ENCODE measurements around the gene PTPN14.
A peak's percentile ranks its signal among the peaks of the same experiment; 100 is the strongest.

The PTPN14 gene

GRCh38 chr1:214449371-214449770, 102.0 kb downstream of the PTPN14 start:
- DNase-seq = no peak

- no peak for DNase-seq
These were observed 102.9 kb downstream of the PTPN14 start for GRCh38 chr1:214448536-214448935.

DNA sequence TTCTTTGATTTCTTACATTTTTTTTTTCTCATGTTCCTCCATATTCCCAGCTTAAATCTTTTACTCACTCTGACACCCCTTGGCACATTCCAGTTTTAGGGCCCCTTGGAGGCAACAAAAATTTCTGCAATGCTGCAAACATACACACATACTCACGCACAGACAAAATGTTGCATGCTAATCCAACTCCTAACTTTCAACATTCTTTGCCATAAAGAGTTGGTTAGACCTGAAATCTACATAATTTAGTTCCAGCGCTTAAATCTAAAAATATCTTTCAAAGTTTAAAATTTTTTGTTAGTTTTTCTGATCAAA, 103.9 kb downstream of the PTPN14 start:
- DNase-seq = no peak

- DNase-seq = no peak
These were observed 104.4 kb downstream of the PTPN14 start for GRCh38 chr1:214446772-214447556.

DNA sequence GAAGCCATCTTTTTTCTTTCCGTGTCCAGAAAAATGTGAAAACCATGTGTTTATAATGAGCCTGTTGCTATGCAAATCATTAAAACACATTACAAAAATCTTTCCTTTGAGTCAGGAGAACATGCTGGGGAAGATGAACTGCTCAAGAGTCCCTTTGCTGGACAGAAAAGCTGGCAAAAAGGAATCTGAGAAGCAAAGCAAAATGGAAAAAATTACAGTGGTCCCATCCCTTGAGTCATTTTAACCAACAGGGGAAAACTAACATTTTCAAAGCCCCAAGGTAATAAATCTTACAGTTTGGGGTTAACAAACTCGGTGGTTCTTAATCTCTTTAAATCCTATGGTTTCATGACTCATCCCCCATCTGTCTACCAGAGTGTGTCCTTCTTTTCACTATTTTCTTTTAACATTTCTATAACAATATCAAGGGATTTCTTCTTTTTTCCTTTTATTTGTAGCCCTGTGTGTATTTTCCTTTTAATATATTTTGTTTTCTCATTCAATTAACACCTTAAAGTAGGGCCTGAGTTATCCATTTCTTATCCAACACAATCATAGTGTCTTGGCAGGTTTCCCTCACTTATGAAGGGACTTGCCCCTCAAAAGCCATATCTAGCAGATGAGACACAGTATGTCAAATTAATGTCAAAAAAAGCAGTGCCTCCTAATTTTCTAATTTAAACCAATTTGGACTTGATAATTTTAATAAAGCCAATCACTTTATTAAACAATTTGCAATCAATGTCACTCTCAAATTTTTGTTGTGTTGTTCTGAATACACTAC, 105.4 kb downstream of the PTPN14 start:
- DNase-seq = no peak

- no peak for DNase-seq
These were observed 106.2 kb downstream of the PTPN14 start for GRCh38 chr1:214445199-214445598.

DNA sequence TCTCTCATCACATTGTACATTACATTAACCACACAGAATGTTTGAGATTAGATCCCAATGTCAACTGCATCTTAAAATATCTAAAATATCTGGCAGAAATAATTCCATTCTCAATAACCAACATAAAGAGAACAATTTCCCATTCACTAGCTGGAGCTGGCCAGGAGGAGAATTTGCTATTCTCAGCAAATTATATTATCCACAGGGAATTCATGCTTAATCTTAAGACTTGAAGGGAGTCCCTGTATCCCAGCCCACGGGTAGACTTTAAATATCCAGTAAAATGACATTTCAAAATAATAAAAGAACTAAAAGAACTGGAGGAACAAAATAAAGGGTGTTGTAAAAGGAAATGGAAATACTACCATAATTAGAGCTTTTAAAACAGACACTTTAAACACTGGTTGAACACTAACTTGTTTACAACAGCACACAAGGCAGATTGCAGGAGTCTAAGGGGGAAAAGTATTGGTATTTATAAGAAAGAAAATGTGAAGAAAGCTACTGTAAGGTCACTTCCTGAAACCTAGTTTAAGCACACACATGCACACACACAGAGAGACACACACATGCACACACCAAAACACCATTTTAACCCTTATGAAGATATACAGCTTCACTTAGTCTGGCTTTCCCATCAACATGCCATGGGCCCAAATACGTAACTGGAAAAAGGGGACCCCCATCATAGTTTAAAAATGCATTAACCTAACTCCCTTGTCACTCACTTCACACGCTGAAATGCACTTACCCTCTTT, 107.0 kb downstream of the PTPN14 start:
- no peak for DNase-seq

DNA sequence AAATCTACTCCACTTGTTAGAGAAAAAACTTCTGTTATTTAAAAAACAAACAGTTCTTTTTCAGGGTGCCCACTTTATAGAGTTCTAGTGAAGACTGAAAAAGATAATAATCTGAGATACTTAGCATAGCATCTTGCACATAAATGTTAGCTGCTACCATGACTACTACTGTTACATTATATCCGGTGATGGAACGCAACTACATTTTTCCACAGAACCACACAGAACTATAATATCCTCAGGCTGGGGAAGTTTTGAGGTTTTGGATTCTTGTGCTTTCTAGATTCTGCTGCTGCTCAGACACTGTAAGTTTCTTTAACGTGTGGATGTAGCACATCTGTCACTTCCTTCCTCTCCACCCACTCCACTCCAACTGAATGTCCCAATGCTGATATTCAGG, 110.3 kb downstream of the PTPN14 start:
- DNase-seq = no peak

- DNase-seq = no peak
These were observed 111.0 kb downstream of the PTPN14 start for GRCh38 chr1:214440219-214440965.

DNA sequence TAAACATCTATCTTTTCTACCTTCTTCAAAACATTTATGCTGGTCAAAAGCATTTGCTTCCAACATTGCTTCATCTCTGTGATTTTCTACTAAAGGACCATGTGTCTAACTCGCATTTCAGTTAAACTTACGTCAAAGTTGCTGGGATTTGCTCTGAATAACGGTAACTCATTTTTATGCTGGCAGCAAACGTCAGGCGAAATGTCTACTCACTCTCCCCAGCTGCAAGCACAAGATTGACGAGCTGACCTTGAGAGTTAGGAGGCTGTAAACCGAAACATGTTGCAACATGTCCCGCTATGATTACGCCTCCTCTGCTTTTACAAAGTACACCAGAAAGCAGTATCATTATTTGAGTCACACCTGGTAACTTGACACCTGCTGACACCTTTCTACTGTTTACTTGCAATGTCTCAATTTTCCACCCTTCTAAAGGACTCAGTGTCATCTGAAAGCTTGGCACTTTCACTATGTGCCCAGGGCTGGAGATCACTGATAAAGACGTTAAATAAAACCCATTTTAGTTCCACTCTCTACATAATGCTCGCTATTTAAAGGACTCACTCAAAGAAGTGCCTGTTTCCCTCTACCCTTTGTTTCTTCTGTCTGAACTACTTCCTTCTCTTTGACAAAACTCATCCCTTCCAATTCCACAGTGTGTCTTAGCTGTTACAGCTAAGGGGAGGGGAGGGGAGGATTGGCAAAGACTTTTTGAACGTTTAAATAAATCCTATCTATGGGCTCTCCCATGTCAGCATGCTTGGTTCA, 111.9 kb downstream of the PTPN14 start:
- DNase-seq = no peak

GRCh38 chr1:214438530-214438929, 112.9 kb downstream of the PTPN14 start:
- no peak for DNase-seq

DNA sequence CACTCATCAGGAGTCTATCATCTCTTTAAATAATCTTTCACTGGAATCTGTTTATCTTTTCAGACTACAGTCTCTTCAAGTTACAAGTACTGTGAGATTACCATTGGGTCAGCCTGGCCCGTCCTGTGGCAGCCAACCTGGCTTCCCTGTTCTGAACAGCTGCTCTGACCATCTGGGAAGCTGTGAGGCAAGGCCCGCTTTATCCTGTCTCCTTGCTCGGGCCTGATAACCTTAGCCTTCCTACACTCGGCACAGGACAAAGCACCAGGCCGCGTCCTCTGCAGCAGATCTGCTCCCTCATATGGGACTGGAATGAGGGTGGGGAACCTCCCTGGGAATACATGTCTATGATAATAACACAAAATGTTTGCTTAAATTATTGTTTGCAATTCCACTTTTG, 113.3 kb downstream of the PTPN14 start:
- no peak for DNase-seq

- DNase-seq = no peak
These were observed 115.5 kb downstream of the PTPN14 start for GRCh38 chr1:214435867-214436266.

- no peak for DNase-seq
These were observed 119.2 kb downstream of the PTPN14 start for GRCh38 chr1:214432245-214432644.

GRCh38 chr1:214429951-214430770, 121.2 kb downstream of the PTPN14 start:
- no peak for DNase-seq

GRCh38 chr1:214427871-214428277, 123.5 kb downstream of the PTPN14 start:
- DNase-seq = peak; percentile 7

GRCh38 chr1:214426426-214426812, 125.0 kb downstream of the PTPN14 start:
- DNase-seq = no peak

DNA sequence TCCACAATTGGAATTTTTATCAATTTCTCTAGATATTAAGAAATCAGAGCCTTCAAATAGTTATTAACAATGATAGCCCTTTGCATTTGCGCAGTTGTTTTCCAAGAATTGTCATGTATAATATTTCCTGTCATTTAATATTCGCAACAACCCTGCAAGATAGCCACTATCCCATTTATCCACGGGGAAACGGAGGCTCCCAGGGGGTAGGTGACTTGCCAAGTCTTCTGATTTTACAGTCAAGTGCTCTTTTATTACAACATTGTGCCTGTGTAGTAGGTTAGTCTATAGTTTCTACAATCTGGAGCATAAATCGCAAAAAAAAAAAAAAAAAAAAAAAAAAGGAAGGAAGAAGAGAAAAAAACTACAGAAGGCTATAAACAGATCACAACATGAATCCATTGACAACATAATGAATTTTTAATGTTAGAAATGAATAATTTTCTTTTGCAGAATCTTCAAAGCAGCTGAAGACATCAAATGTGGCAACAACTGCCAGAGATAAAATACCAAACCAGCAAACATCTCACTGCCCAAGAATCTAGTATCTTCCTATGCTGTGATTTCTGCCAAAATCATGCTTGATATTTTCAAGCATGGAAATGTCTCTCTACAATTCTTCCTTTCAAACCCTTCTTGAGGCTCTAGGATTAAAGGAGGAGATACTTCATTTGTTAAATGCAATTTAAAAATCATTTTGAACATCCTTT, 125.5 kb downstream of the PTPN14 start:
- DNase-seq = no peak

GRCh38 chr1:214425101-214425500, 126.3 kb downstream of the PTPN14 start:
- DNase-seq = no peak

- DNase-seq = no peak
These were observed 128.4 kb downstream of the PTPN14 start for GRCh38 chr1:214423045-214423444.

Measured in effector CD8-positive, alpha-beta T cell (primary cell).